ENCODE data around the gene PCDHGA4.

GRCh38 chr5:141319699-141320098 is 35.1 kb upstream of the PCDHGA4 start:
- TF ChIP-seq POLR2AphosphoS5 (IDR thresholded peaks at IDR 0.05; ENCODE audit: low read depth, low read length) (no peak), POLR2A (IDR thresholded peaks at IDR 0.05; ENCODE audit: low read depth, low read length) (no peak)

All from GM12891 (cell line).